ENCODE results near the gene IQGAP3. TPM values are rescaled to one million over a fixed set of nuclear protein-coding genes. Genes with fewer than 3 reads are reported as not detected.
"Not testable (repeated sequence)": the region's sequence is repeated elsewhere in the genome, so short reads cannot be mapped to it uniquely, and the experiment has no call there.

The IQGAP3 gene
- total RNA-seq, 2 donors from 2014 or later: 28.6 to 36.9 TPM

GRCh38 chr1:156612666-156613065 is 40.3 kb upstream of the IQGAP3 start:
- no peaks in the 10 kb centered on the region for H3K36me3 ChIP-seq (ENCODE audit: control insufficient read depth, insufficient read depth, low read length)
- peak overlapping the region; percentile 29 for H3K27ac Mint-ChIP-seq
- no peak for DNase-seq
- H3K4me1 Mint-ChIP-seq: peaks cover 4% of the 10 kb centered on the region
- WGBS, 2 experiments (ENCODE audit: insufficient coverage in 1 of 2, insufficient read length in 1 of 2): 72 to 78% methylated on average over 2 to 3 of the region's 3 CpGs
- peaks cover 19% of the 10 kb centered on the region for H3K27me3 Mint-ChIP-seq (ENCODE audit: insufficient read depth)
- no peak overlapping the region for H3K9ac ChIP-seq (ENCODE audit: extremely low read depth, low read length, poor library complexity, severe bottlenecking)
- H3K9me3 Mint-ChIP-seq: no peaks in the 10 kb centered on the region
- no peak overlapping the region for H3K4me3 ChIP-seq (ENCODE audit: low read length)
- no peak for TF ChIP-seq CTCF (conservative IDR thresholded peaks at IDR 0.05)
- no peaks in the 10 kb centered on the region for H3K4me1 ChIP-seq (ENCODE audit: control insufficient read depth, insufficient read depth, low read length)
- H3K36me3 Mint-ChIP-seq (ENCODE audit: low read depth): no peaks in the 10 kb centered on the region
- H3K9me3 ChIP-seq (ENCODE audit: control insufficient read depth, low read length): no peaks in the 10 kb centered on the region
- H3K4me3 Mint-ChIP-seq: no peak overlapping the region
- no peak overlapping the region for H3K27ac ChIP-seq (ENCODE audit: low read depth, low read length)
- H3K27me3 ChIP-seq (ENCODE audit: control insufficient read depth, insufficient read depth, low read length, poor library complexity, severe bottlenecking): no peaks in the 10 kb centered on the region

GRCh38 chr1:156610072-156610471 is 37.7 kb upstream of the IQGAP3 start:
- not testable (repeated sequence) for H3K9ac ChIP-seq (ENCODE audit: extremely low read depth, low read length, poor library complexity, severe bottlenecking); H3K4me3 Mint-ChIP-seq; H3K4me1 ChIP-seq (ENCODE audit: control insufficient read depth, insufficient read depth, low read length); H3K36me3 ChIP-seq (ENCODE audit: control insufficient read depth, insufficient read depth, low read length); DNase-seq; H3K4me3 ChIP-seq (ENCODE audit: low read length); H3K27me3 ChIP-seq (ENCODE audit: control insufficient read depth, insufficient read depth, low read length, poor library complexity, severe bottlenecking); H3K36me3 Mint-ChIP-seq (ENCODE audit: low read depth); H3K9me3 ChIP-seq (ENCODE audit: control insufficient read depth, low read length); H3K9me3 Mint-ChIP-seq; H3K4me1 Mint-ChIP-seq; H3K27ac ChIP-seq (ENCODE audit: low read depth, low read length); H3K27ac Mint-ChIP-seq
- H3K27me3 Mint-ChIP-seq (ENCODE audit: insufficient read depth): peaks cover 12% of the 10 kb centered on the region
- 87 to 90% methylated on average over 7 to 9 of the region's 9 CpGs for WGBS, 2 experiments (ENCODE audit: insufficient coverage in 1 of 2, insufficient read length in 1 of 2)

GRCh38 chr1:156608981-156609380 is 36.6 kb upstream of the IQGAP3 start:
- Mint-ChIP-seq H3K27me3 (ENCODE audit: insufficient read depth) (peaks cover 5% of the 10 kb centered on the region), H3K36me3 (ENCODE audit: low read depth) (no peaks in the 10 kb centered on the region), H3K4me1 (no peaks in the 10 kb centered on the region), H3K27ac (no peak overlapping the region), H3K9me3 (no peaks in the 10 kb centered on the region), H3K4me3 (no peak overlapping the region)
- TF ChIP-seq CTCF (conservative IDR thresholded peaks at IDR 0.05): peak; percentile 81
- peak; percentile 73 for DNase-seq
- Histone ChIP-seq H3K9me3 (ENCODE audit: control insufficient read depth, low read length) (no peaks in the 10 kb centered on the region), H3K27me3 (ENCODE audit: control insufficient read depth, insufficient read depth, low read length, poor library complexity, severe bottlenecking) (no peaks in the 10 kb centered on the region), H3K4me3 (ENCODE audit: low read length) (no peak overlapping the region), H3K27ac (ENCODE audit: low read depth, low read length) (no peak overlapping the region), H3K36me3 (ENCODE audit: control insufficient read depth, insufficient read depth, low read length) (no peaks in the 10 kb centered on the region), H3K4me1 (ENCODE audit: control insufficient read depth, insufficient read depth, low read length) (no peaks in the 10 kb centered on the region), H3K9ac (ENCODE audit: extremely low read depth, low read length, poor library complexity, severe bottlenecking) (no peak overlapping the region)
- 26 to 59% methylated on average over 2 to 6 of the region's 6 CpGs for WGBS, 2 experiments (ENCODE audit: insufficient coverage in 1 of 2, insufficient read length in 1 of 2)

GRCh38 chr1:156608036-156608674 is 35.8 kb upstream of the IQGAP3 start:
- H3K27me3 Mint-ChIP-seq (ENCODE audit: insufficient read depth): peaks cover 5% of the 10 kb centered on the region
- H3K36me3 Mint-ChIP-seq (ENCODE audit: low read depth): no peaks in the 10 kb centered on the region
- no peak overlapping the region for H3K4me3 Mint-ChIP-seq
- DNase-seq: peak; percentile 86
- Histone ChIP-seq H3K36me3 (ENCODE audit: control insufficient read depth, insufficient read depth, low read length) (no peaks in the 10 kb centered on the region), H3K9ac (ENCODE audit: extremely low read depth, low read length, poor library complexity, severe bottlenecking) (no peak overlapping the region), H3K9me3 (ENCODE audit: control insufficient read depth, low read length) (no peaks in the 10 kb centered on the region), H3K27me3 (ENCODE audit: control insufficient read depth, insufficient read depth, low read length, poor library complexity, severe bottlenecking) (no peaks in the 10 kb centered on the region), H3K4me3 (ENCODE audit: low read length) (no peak overlapping the region), H3K27ac (ENCODE audit: low read depth, low read length) (no peak overlapping the region), H3K4me1 (ENCODE audit: control insufficient read depth, insufficient read depth, low read length) (no peaks in the 10 kb centered on the region)
- 37 to 44% methylated on average over 7 of the region's 7 CpGs for WGBS, 2 experiments (ENCODE audit: insufficient coverage in 1 of 2, insufficient read length in 1 of 2)
- H3K27ac Mint-ChIP-seq: no peak overlapping the region
- peak; percentile 85 for TF ChIP-seq CTCF (conservative IDR thresholded peaks at IDR 0.05)
- no peaks in the 10 kb centered on the region for H3K9me3 Mint-ChIP-seq
- H3K4me1 Mint-ChIP-seq: no peaks in the 10 kb centered on the region

- H3K4me3 ChIP-seq (ENCODE audit: low read length); H3K4me3 Mint-ChIP-seq; H3K9me3 ChIP-seq (ENCODE audit: control insufficient read depth, low read length); H3K27ac ChIP-seq (ENCODE audit: low read depth, low read length); H3K4me1 ChIP-seq (ENCODE audit: control insufficient read depth, insufficient read depth, low read length); H3K9ac ChIP-seq (ENCODE audit: extremely low read depth, low read length, poor library complexity, severe bottlenecking); DNase-seq; H3K27ac Mint-ChIP-seq; H3K27me3 ChIP-seq (ENCODE audit: control insufficient read depth, insufficient read depth, low read length, poor library complexity, severe bottlenecking); H3K4me1 Mint-ChIP-seq; H3K36me3 ChIP-seq (ENCODE audit: control insufficient read depth, insufficient read depth, low read length); H3K9me3 Mint-ChIP-seq; H3K36me3 Mint-ChIP-seq (ENCODE audit: low read depth); H3K27me3 Mint-ChIP-seq (ENCODE audit: insufficient read depth): not testable (repeated sequence)
- WGBS, 2 experiments (ENCODE audit: insufficient coverage in 1 of 2, insufficient read length in 1 of 2): 79% methylated on average over 4 of the region's 4 CpGs; no CpG with 5 or more reads in 1 of the 2 experiments
These were observed 35.0 kb upstream of the IQGAP3 start for GRCh38 chr1:156607344-156607743.

All from endodermal cell (in vitro differentiated cells).